ENCODE data around the gene PTPRG. TPM values are rescaled to one million over a fixed set of nuclear protein-coding genes. Genes with fewer than 3 reads are reported as not detected.

The PTPRG gene
- total RNA-seq, 1 experiment from 2014 or later = 11.7 TPM

DNA sequence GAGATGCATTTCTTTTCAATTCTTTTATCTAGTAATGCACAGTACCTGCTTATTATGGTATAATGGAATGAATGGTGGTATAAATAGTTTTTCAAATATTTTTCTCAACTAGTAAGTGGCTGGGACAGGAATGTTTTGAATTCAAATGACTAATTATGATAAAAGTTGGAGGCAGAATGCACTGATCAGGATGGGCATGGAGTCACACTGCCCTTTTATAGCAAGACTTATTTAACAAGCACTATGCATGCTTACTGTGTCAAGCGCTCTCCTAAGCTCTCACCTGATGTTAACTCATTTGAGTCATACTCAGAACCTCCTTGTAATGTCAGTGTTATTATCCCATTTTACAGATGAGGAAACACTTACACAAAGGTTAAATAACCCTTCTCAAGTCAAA lies 590.2 kb downstream of the PTPRG start:
- H3K4me1 ChIP-seq (ENCODE audit: insufficient read depth, low read length, poor library complexity, severe bottlenecking) = no peaks in the 10 kb centered on the region
- no peak for DNase-seq (ENCODE audit: low spot score)
- H3K4me3 ChIP-seq (ENCODE audit: low read depth, low read length, poor library complexity, severe bottlenecking) = no peak overlapping the region
- CTCF ChIA-PET = no interaction called here
- no peaks in the 10 kb centered on the region for H3K9me3 ChIP-seq (ENCODE audit: low read depth, low read length, poor library complexity, severe bottlenecking)
- H3K27ac ChIP-seq (ENCODE audit: low read depth, low read length, poor library complexity, severe bottlenecking) = no peak overlapping the region
- H3K36me3 ChIP-seq (ENCODE audit: insufficient read depth, low read length, poor library complexity, severe bottlenecking) = no peaks in the 10 kb centered on the region
- H3K27me3 ChIP-seq (replicated peaks; ENCODE audit: insufficient read depth, low read depth, low read length, poor library complexity) = no peaks in the 10 kb centered on the region
- no TSS peak for BruUV-seq (replicated peaks)
- intact Hi-C loops (cut with micrococcal nuclease; ENCODE audit: unreplicated experiment) = no loop called here
- TF ChIP-seq, protein P1, sequence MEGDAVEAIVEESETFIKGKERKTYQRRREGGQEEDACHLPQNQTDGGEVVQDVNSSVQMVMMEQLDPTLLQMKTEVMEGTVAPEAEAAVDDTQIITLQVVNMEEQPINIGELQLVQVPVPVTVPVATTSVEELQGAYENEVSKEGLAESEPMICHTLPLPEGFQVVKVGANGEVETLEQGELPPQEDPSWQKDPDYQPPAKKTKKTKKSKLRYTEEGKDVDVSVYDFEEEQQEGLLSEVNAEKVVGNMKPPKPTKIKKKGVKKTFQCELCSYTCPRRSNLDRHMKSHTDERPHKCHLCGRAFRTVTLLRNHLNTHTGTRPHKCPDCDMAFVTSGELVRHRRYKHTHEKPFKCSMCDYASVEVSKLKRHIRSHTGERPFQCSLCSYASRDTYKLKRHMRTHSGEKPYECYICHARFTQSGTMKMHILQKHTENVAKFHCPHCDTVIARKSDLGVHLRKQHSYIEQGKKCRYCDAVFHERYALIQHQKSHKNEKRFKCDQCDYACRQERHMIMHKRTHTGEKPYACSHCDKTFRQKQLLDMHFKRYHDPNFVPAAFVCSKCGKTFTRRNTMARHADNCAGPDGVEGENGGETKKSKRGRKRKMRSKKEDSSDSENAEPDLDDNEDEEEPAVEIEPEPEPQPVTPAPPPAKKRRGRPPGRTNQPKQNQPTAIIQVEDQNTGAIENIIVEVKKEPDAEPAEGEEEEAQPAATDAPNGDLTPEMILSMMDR (conservative IDR thresholded peaks at IDR 0.05; ENCODE audit: low read depth, low read length) = no peak
- TF ChIP-seq EZH2 (IDR thresholded peaks at IDR 0.05; ENCODE audit: borderline replicate concordance, low read depth, low read length, poor library complexity, severe bottlenecking) = no peak
- POLR2A ChIA-PET (ENCODE audit: low non-redundant PET) = no interaction called here

DNA sequence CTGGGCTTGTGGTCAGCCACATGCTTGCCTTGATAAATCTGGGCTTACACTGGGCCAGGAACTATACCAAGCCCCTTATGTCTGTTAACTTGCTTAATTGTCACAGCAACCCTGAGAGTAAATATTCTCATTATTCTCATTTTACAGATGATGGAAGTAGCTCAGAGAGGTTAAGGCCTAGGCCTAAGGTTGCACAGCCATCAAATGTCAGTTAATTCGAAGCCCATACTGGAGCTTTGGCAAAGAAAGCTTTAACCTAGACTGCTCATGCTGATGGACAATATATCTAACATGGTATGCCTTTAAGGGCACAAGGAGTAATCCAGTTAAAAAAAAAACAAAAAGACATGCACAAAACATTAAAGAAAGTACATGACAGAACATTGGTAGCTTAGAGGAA lies 591.9 kb downstream of the PTPRG start:
- H3K9me3 ChIP-seq (ENCODE audit: low read depth, low read length, poor library complexity, severe bottlenecking) = no peaks in the 10 kb centered on the region
- no peak overlapping the region for H3K27ac ChIP-seq (ENCODE audit: low read depth, low read length, poor library complexity, severe bottlenecking)
- no peaks in the 10 kb centered on the region for H3K27me3 ChIP-seq (replicated peaks; ENCODE audit: insufficient read depth, low read depth, low read length, poor library complexity)
- no peak for DNase-seq (ENCODE audit: low spot score)
- BruUV-seq (replicated peaks) = no TSS peak
- POLR2A ChIA-PET (ENCODE audit: low non-redundant PET) = no interaction called here
- no peaks in the 10 kb centered on the region for H3K4me1 ChIP-seq (ENCODE audit: insufficient read depth, low read length, poor library complexity, severe bottlenecking)
- intact Hi-C loops (cut with micrococcal nuclease; ENCODE audit: unreplicated experiment) = no loop called here
- H3K36me3 ChIP-seq (ENCODE audit: insufficient read depth, low read length, poor library complexity, severe bottlenecking) = no peaks in the 10 kb centered on the region
- H3K4me3 ChIP-seq (ENCODE audit: low read depth, low read length, poor library complexity, severe bottlenecking) = no peak overlapping the region
- CTCF ChIA-PET = no interaction called here
- no peak for TF ChIP-seq EZH2 (IDR thresholded peaks at IDR 0.05; ENCODE audit: borderline replicate concordance, low read depth, low read length, poor library complexity, severe bottlenecking)
- TF ChIP-seq, protein P1 (conservative IDR thresholded peaks at IDR 0.05; ENCODE audit: low read depth, low read length) = no peak

DNA sequence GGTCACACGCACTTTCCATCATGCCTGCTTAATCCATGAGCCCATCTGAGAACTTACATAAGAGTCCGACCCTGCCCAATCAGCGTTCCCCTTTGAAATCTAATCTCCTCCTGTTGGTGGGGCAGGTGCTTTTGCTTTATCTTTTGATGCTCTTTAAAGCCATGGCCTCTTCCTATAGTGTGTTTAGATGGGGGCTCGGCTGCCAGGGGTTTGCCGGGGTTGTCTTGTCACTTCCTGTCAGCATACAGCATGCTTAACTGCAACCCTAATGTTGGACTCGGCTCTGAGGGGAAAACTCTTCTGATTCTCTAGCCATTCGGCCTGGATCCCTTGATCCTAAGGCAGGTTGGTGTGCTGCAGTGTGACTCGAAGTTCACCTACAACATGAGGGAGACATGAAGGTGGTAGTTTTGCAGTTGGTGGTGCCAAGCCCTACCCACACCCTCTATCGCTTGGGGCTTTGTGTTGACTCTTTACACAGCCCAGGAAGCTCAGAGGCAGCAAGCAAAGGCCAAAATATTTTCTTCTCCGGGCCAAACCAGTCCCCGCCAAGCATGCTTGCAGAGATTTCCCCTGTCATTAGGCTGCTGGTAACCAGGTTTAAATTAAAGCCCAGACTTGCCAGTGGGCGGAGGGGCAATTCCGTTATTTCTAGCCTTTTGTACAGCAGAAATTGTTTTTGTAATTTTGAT lies 593.2 kb downstream of the PTPRG start:
- BruUV-seq (replicated peaks) = no TSS peak
- CTCF ChIA-PET = no interaction called here
- Histone ChIP-seq H3K4me3 (ENCODE audit: low read depth, low read length, poor library complexity, severe bottlenecking) (no peak overlapping the region), H3K4me1 (ENCODE audit: insufficient read depth, low read length, poor library complexity, severe bottlenecking) (no peaks in the 10 kb centered on the region), H3K36me3 (ENCODE audit: insufficient read depth, low read length, poor library complexity, severe bottlenecking) (no peaks in the 10 kb centered on the region), H3K9me3 (ENCODE audit: low read depth, low read length, poor library complexity, severe bottlenecking) (no peaks in the 10 kb centered on the region), H3K27me3 (replicated peaks; ENCODE audit: insufficient read depth, low read depth, low read length, poor library complexity) (no peaks in the 10 kb centered on the region), H3K27ac (ENCODE audit: low read depth, low read length, poor library complexity, severe bottlenecking) (no peak overlapping the region)
- POLR2A ChIA-PET (ENCODE audit: low non-redundant PET) = no interaction called here
- TF ChIP-seq, protein P1 (conservative IDR thresholded peaks at IDR 0.05; ENCODE audit: low read depth, low read length) = no peak
- no peak for TF ChIP-seq EZH2 (IDR thresholded peaks at IDR 0.05; ENCODE audit: borderline replicate concordance, low read depth, low read length, poor library complexity, severe bottlenecking)
- intact Hi-C loops (cut with micrococcal nuclease; ENCODE audit: unreplicated experiment) = no loop called here
- no peak for DNase-seq (ENCODE audit: low spot score)
